OCI-LY1 (cell line): ENCODE data around the gene CACNA2D3.

ENCODE experiments used
- EZH2 ChIP-seq: fragments of 200-600 bp; sonication (generic), shearing (Covaris generic); IDR thresholded peaks from 2 replicates; pipeline ENCODE4 v1.8.0; 2017; ENCODE audit warnings: borderline replicate concordance, mixed run types, mild to moderate bottlenecking, antibody characterized with exemption, low read length, moderate library complexity, mixed read lengths
- TF ChIP-seq, protein P1 (sequence below): fragments of 200-600 bp; sonication (generic), shearing (Covaris generic); IDR thresholded peaks from 2 replicates; pipeline ENCODE4 v1.5.1; 2017; ENCODE audit warnings: mild to moderate bottlenecking, antibody characterized with exemption, low read length, moderate library complexity, mixed read lengths

- TF ChIP-seq, protein P1, sequence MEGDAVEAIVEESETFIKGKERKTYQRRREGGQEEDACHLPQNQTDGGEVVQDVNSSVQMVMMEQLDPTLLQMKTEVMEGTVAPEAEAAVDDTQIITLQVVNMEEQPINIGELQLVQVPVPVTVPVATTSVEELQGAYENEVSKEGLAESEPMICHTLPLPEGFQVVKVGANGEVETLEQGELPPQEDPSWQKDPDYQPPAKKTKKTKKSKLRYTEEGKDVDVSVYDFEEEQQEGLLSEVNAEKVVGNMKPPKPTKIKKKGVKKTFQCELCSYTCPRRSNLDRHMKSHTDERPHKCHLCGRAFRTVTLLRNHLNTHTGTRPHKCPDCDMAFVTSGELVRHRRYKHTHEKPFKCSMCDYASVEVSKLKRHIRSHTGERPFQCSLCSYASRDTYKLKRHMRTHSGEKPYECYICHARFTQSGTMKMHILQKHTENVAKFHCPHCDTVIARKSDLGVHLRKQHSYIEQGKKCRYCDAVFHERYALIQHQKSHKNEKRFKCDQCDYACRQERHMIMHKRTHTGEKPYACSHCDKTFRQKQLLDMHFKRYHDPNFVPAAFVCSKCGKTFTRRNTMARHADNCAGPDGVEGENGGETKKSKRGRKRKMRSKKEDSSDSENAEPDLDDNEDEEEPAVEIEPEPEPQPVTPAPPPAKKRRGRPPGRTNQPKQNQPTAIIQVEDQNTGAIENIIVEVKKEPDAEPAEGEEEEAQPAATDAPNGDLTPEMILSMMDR, result no peak
- TF ChIP-seq EZH2, result no peak
Measured at GRCh38 chr3:54132685-54133084, 10.3 kb downstream of the CACNA2D3 start.
